ENCODE measurements around the gene ARMCX2. TPM values are rescaled to one million over a fixed set of nuclear protein-coding genes. Genes with fewer than 3 reads are reported as not detected.

ARMCX2 gene
- total RNA-seq, 1 experiment from 2014 or later, result 0.17 TPM

DNA sequence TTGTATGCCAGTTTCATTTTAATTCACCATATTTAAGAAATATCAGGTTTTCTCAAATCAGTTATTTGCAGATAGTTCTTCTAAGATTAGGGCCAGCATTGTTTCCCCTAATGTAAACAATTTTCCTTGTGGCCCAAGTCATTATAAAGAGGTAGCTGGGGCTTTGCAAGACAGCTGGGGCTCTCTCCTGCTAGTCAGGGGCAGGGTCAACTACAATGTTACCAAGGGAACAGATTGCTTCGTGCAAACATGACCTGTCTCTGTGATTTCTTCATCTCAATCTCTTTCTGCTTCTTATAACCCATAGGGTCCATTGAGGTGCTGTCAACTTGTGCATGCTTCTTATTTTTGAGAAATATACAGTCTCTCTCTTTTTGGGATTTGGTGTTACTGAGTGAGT lies 53.9 kb downstream of the ARMCX2 start (continued):
- TF ChIP-seq, protein P1, sequence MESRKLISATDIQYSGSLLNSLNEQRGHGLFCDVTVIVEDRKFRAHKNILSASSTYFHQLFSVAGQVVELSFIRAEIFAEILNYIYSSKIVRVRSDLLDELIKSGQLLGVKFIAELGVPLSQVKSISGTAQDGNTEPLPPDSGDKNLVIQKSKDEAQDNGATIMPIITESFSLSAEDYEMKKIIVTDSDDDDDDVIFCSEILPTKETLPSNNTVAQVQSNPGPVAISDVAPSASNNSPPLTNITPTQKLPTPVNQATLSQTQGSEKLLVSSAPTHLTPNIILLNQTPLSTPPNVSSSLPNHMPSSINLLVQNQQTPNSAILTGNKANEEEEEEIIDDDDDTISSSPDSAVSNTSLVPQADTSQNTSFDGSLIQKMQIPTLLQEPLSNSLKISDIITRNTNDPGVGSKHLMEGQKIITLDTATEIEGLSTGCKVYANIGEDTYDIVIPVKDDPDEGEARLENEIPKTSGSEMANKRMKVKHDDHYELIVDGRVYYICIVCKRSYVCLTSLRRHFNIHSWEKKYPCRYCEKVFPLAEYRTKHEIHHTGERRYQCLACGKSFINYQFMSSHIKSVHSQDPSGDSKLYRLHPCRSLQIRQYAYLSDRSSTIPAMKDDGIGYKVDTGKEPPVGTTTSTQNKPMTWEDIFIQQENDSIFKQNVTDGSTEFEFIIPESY (IDR thresholded peaks at IDR 0.05; ENCODE audit: extremely low read depth, insufficient replicate concordance, low read length), result no peak
- TF ChIP-seq, protein P2, sequence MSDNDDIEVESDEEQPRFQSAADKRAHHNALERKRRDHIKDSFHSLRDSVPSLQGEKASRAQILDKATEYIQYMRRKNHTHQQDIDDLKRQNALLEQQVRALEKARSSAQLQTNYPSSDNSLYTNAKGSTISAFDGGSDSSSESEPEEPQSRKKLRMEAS (IDR thresholded peaks at IDR 0.05), result no peak

Other genes starting within 250 kb of the ARMCX2 start
- 0.15 TPM for gene ARMCX4, start 174.4 kb downstream of the ARMCX2 start, total RNA-seq (2021; ENCODE audit: unreplicated experiment)
- 0.15 TPM for gene ARMCX1, start 109.3 kb downstream of the ARMCX2 start, total RNA-seq (2021; ENCODE audit: unreplicated experiment)
- gene ARMCX6, start 41.9 kb downstream of the ARMCX2 start, total RNA-seq (2021; ENCODE audit: unreplicated experiment), result 32.2 TPM
- 16.8 TPM for gene ARMCX3, start 36.7 kb downstream of the ARMCX2 start, total RNA-seq (2021; ENCODE audit: unreplicated experiment)

Measured in HCT116 (cell line).